GM12878 (cell line): ENCODE measurements around the gene LAMB4.

ENCODE experiments used
- TF ChIP-seq, protein P1 (sequence below), 3 experiments: IDR thresholded peaks in 2 of 3; conservative IDR thresholded peaks in 1 of 3; 2 replicates each; pipeline ENCODE4 v1.5.1; 2011; ENCODE audit warnings: low read depth in 3 of 3, low read length in 3 of 3, mild to moderate bottlenecking in 3 of 3, control low read depth in 2 of 3, moderate library complexity in 2 of 3, inconsistent platforms in 1 of 3, mixed read lengths in 1 of 3; ENCODE audit not compliant: control insufficient read depth in 2 of 3, insufficient read depth in 1 of 3; ENCODE audit errors: extremely low read depth in 1 of 3
- TF ChIP-seq, protein P2 (sequence below): IDR thresholded peaks from 2 replicates; pipeline ENCODE4 v1.6.1; 2012; ENCODE audit warnings: mild to moderate bottlenecking, low read depth, low read length

DNA sequence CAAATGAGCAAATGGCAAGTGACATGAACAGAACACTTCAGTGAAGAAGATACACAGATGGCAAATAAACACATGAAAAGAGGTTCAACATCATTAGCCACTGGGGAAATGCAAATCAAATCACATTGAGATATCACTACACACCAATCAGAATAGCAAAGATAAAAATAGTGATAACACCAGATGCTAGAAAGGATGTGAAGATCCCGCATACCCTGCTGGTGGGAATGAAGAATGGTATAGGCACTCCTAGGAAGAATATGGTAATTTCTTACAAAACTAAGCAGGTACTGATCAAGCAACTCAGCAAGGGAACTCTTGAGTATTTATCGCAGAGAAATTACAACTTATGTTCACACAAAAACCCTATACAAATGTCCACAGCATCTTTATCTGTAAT lies 11.2 kb downstream of the LAMB4 start:
- TF ChIP-seq, protein P1, sequence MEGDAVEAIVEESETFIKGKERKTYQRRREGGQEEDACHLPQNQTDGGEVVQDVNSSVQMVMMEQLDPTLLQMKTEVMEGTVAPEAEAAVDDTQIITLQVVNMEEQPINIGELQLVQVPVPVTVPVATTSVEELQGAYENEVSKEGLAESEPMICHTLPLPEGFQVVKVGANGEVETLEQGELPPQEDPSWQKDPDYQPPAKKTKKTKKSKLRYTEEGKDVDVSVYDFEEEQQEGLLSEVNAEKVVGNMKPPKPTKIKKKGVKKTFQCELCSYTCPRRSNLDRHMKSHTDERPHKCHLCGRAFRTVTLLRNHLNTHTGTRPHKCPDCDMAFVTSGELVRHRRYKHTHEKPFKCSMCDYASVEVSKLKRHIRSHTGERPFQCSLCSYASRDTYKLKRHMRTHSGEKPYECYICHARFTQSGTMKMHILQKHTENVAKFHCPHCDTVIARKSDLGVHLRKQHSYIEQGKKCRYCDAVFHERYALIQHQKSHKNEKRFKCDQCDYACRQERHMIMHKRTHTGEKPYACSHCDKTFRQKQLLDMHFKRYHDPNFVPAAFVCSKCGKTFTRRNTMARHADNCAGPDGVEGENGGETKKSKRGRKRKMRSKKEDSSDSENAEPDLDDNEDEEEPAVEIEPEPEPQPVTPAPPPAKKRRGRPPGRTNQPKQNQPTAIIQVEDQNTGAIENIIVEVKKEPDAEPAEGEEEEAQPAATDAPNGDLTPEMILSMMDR (IDR thresholded peaks at IDR 0.05 in 2 of 3, conservative IDR thresholded peaks at IDR 0.05 in 1 of 3; ENCODE audit: control insufficient read depth in 2 of 3, extremely low read depth in 1 of 3, insufficient read depth in 1 of 3, low read depth in 3 of 3, low read length in 3 of 3), result no peak
- TF ChIP-seq, protein P2, sequence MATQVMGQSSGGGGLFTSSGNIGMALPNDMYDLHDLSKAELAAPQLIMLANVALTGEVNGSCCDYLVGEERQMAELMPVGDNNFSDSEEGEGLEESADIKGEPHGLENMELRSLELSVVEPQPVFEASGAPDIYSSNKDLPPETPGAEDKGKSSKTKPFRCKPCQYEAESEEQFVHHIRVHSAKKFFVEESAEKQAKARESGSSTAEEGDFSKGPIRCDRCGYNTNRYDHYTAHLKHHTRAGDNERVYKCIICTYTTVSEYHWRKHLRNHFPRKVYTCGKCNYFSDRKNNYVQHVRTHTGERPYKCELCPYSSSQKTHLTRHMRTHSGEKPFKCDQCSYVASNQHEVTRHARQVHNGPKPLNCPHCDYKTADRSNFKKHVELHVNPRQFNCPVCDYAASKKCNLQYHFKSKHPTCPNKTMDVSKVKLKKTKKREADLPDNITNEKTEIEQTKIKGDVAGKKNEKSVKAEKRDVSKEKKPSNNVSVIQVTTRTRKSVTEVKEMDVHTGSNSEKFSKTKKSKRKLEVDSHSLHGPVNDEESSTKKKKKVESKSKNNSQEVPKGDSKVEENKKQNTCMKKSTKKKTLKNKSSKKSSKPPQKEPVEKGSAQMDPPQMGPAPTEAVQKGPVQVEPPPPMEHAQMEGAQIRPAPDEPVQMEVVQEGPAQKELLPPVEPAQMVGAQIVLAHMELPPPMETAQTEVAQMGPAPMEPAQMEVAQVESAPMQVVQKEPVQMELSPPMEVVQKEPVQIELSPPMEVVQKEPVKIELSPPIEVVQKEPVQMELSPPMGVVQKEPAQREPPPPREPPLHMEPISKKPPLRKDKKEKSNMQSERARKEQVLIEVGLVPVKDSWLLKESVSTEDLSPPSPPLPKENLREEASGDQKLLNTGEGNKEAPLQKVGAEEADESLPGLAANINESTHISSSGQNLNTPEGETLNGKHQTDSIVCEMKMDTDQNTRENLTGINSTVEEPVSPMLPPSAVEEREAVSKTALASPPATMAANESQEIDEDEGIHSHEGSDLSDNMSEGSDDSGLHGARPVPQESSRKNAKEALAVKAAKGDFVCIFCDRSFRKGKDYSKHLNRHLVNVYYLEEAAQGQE, result no peak
